ENCODE data around the gene B3GAT3.

B3GAT3 gene

GRCh38 chr11:62648967-62649364 lies 27.2 kb upstream of the B3GAT3 start:
- DNase-seq (ENCODE audit: extremely low read depth, low read depth) = no peak
- no peak for TF ChIP-seq CTCF (IDR thresholded peaks at IDR 0.05; ENCODE audit: low read depth, low read length)

GRCh38 chr11:62648185-62648966 lies 26.6 kb upstream of the B3GAT3 start:
- no peak for TF ChIP-seq CTCF (IDR thresholded peaks at IDR 0.05; ENCODE audit: low read depth, low read length)
- DNase-seq (ENCODE audit: extremely low read depth, low read depth) = no peak

GRCh38 chr11:62647609-62648005 lies 25.8 kb upstream of the B3GAT3 start:
- TF ChIP-seq CTCF (IDR thresholded peaks at IDR 0.05; ENCODE audit: low read depth, low read length) = no peak
- DNase-seq (ENCODE audit: extremely low read depth, low read depth) = no peak

GRCh38 chr11:62646825-62647608 lies 25.2 kb upstream of the B3GAT3 start:
- TF ChIP-seq CTCF (IDR thresholded peaks at IDR 0.05; ENCODE audit: low read depth, low read length) = no peak
- no peak for DNase-seq (ENCODE audit: extremely low read depth, low read depth)

- no peak for TF ChIP-seq CTCF (IDR thresholded peaks at IDR 0.05; ENCODE audit: low read depth, low read length)
- peak; percentile 92 for DNase-seq (ENCODE audit: extremely low read depth, low read depth)
These were observed 24.4 kb upstream of the B3GAT3 start, which contains the start of gene GANAB for GRCh38 chr11:62645946-62646824. Gene GANAB, minus strand, starts transcription at chr11:62646613. Its CDS starts 14 bp downstream, at chr11:62646599.

- TF ChIP-seq CTCF (IDR thresholded peaks at IDR 0.05; ENCODE audit: low read depth, low read length) = no peak
- DNase-seq (ENCODE audit: extremely low read depth, low read depth) = no peak
These were observed 23.8 kb upstream of the B3GAT3 start for GRCh38 chr11:62645671-62645945.

Data from AG09319 (cell line).